NCI-H774 (cell line): ENCODE data around the gene RPE.

ENCODE experiments used
- DNase-seq: peaks from one replicate; lab custom pipeline; 2025; lab: John Stamatoyannopoulos, UW

The RPE gene

GRCh38 chr2:210000464-210001324 is 1.7 kb upstream of the RPE start:
- no peak for DNase-seq

- DNase-seq, result no peak
Measured at GRCh38 chr2:210003359-210003758, 921 bp downstream of the RPE start.

- no peak for DNase-seq
Measured at GRCh38 chr2:210004881-210005280, 2.4 kb downstream of the RPE start.

- no peak for DNase-seq
Measured at GRCh38 chr2:210007895-210008294, 5.5 kb downstream of the RPE start.

- DNase-seq, result no peak
Measured at GRCh38 chr2:210009126-210009525, 6.7 kb downstream of the RPE start.

GRCh38 chr2:210009896-210010295 is 7.5 kb downstream of the RPE start:
- DNase-seq, result no peak

GRCh38 chr2:210020138-210020537 is 17.7 kb downstream of the RPE start:
- DNase-seq, result no peak

- DNase-seq, result no peak
Measured at GRCh38 chr2:210022824-210023223, 20.4 kb downstream of the RPE start.

GRCh38 chr2:210027608-210028007 is 25.2 kb downstream of the RPE start:
- no peak for DNase-seq

GRCh38 chr2:210028178-210028577 is 25.7 kb downstream of the RPE start:
- DNase-seq, result no peak

GRCh38 chr2:210034087-210034683 is 31.7 kb downstream of the RPE start:
- DNase-seq, result no peak

GRCh38 chr2:210035679-210036078 is 33.2 kb downstream of the RPE start:
- DNase-seq, result no peak

- no peak for DNase-seq
Measured at GRCh38 chr2:210038078-210038477, 35.6 kb downstream of the RPE start.

- no peak for DNase-seq
Measured at GRCh38 chr2:210046851-210047500, 44.5 kb downstream of the RPE start.

GRCh38 chr2:210049831-210050230 is 47.4 kb downstream of the RPE start:
- no peak for DNase-seq

GRCh38 chr2:210050885-210051284 is 48.4 kb downstream of the RPE start:
- DNase-seq, result no peak

- DNase-seq, result no peak
Measured at GRCh38 chr2:210054696-210055095, 52.3 kb downstream of the RPE start.

GRCh38 chr2:210055825-210056224 is 53.4 kb downstream of the RPE start:
- DNase-seq, result no peak

GRCh38 chr2:210063306-210063705 is 60.9 kb downstream of the RPE start:
- no peak for DNase-seq
